Right renal pelvis (tissue), 4 donors: Measurements from ENCODE around the gene SRPK3. TPM values are rescaled to one million over a fixed set of nuclear protein-coding genes. Genes with fewer than 3 reads are reported as not detected.

Experiments used
- DNase-seq, 4 donors: peaks; one replicate each; pipeline ENCODE4 v3.0.0-alpha.2; 2013; ENCODE audit warnings: low read depth in 4 of 4, low spot score in 3 of 4, missing footprints in 1 of 4
- polyA plus RNA-seq, 4 donors: library from polyadenylated mRNA; unstranded; fragments of 120-200 nt; gene quantifications; one replicate each; pipeline ENCODE4 v1.2.1, GENCODE V29; 2013; ENCODE audit not compliant: insufficient read length in 4 of 4

The SRPK3 gene
- polyA plus RNA-seq, 4 donors: 0.90 to 2.0 (median 1.5) TPM

DNA sequence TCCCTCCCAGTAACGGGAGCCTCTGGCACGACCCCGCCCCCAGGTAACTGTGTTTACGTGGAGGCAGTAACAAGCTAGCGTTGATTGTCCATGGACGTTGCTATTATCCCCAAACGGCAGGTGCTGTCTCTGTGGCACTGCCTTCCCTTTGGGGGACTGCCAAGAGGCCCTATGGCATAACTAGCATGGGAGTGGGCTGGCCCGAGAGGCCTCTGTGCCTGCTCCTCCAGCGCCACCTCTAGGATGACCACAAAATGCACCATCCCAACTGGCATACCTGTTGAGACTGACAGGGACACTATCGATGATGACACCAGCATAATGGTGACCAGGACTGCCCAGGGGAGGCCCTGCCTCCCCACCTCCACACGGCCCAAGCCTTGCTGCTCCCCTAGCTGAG is 1.5 kb downstream of the SRPK3 start:
- no peak for DNase-seq

DNA sequence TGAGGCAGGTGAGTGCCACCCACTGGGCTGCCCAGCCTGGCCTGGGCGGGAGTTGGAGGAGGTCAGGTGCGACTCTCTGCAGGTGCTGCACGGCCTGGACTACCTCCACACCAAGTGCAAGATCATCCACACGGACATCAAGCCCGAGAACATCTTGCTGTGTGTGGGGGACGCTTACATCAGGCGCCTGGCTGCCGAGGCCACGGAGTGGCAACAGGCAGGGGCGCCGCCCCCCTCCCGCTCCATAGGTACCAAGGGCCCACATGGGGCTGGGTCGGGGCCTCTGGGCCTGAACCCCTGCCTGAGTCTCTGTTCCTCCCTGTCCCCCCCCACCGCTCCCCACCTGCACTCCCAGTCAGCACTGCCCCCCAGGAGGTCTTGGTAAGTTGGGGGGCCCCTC is 2.0 kb downstream of the SRPK3 start:
- no peak for DNase-seq

- no peak for DNase-seq
Measured at GRCh38 chrX:153783378-153784013, 2.7 kb downstream of the SRPK3 start.

DNA sequence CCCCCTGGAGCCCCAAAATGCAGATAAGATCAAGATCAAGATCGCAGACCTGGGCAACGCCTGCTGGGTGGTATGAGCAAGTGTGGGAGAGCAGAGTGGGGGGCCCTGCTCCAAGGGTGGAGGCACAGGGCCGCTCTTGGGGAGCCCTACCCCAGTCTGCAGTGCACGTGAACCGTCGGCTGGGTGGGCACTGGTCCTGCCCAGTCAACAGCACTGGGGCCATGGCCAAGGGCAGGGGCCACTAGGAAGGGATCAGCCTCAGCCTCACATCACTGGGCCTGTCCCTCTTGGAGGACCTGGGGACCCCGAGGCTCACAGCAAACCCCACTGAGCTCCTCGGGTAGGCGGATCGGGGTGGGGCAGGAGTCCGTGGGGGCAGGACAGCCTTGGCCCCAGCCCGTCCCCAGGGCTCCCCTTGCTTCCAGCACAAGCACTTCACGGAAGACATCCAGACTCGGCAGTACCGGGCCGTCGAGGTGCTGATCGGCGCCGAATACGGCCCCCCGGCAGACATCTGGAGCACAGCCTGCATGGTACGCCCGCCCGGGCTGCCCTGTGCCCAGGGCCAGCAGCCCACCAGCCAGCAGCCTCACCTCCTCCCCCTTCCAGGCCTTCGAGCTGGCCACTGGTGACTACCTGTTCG is 3.6 kb downstream of the SRPK3 start:
- DNase-seq: no peak

DNA sequence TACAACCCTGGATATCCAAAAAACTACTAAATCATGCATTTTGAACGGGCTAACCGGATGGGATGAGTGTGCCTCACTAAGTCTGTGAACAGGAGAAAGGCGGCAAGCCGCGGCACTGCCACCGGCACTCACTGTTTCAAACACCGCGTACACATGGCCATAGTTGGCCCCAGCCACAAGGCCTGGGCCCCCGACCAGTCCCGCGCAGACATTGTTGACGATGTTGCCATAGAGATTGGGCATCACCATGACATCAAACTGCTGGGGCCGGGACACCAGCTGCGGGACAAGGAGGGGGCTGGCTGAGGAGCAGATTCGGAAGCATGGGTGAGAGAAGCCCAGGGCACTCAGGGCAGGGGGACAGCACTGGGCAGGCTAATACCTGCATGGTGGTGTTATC is 5.8 kb downstream of the SRPK3 start:
- no peak for DNase-seq

GRCh38 chrX:153789654-153790053 is 8.8 kb downstream of the SRPK3 start:
- DNase-seq: no peak

GRCh38 chrX:153791104-153791852 is 10.4 kb downstream of the SRPK3 start:
- DNase-seq: no peak

DNA sequence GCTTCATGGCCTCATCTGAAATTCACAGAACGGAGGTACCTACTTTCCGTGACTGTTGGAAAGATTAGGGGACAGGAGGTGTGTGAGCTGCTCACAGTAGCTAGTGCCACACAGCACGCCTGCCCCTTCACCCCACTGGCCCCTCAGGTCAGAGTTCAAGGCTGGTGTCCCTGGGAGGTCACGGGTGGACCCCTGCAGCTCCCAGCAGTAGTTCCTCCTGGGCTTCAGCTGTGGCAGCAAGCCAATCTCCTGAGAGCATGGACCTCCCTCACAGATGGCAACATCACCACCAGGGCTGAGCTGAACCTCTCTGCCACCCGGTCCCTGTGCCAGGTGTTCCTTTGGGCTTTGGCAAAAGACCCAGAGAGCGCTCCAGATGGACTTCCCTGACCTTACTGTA is 11.5 kb downstream of the SRPK3 start:
- no peak for DNase-seq

DNA sequence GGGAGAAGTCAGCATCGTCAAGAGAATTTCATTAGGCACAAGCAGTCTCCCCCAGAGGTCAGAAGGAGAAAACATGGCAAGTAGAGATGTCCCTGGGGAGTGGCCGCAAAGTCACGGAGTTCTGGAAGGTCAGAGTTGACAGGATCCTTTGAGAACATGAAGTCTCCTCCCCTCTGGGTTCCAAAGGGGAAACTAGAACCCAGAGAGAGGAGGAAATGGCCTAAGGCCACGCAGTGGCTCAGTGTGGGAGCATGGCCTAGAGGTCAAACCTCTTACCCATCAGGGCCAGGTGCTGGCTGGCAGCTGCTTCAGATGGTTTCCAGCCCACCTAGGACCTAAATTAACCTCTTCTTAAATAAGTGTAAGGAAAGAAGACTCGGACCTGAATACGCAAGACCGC is 12.4 kb downstream of the SRPK3 start:
- no peak for DNase-seq

GRCh38 chrX:153794018-153794896 is 13.4 kb downstream of the SRPK3 start, which contains the start of the genes IDH3G and SSR4:
Gene IDH3G, minus strand, starts transcription at chrX:153794375. Its CDS starts 49 bp downstream, at chrX:153794326.
Gene SSR4, plus strand, starts transcription at chrX:153794668. Its CDS starts 20 bp downstream, at chrX:153794688.
- DNase-seq: peak; percentile 81 to 89 (median 86)

DNA sequence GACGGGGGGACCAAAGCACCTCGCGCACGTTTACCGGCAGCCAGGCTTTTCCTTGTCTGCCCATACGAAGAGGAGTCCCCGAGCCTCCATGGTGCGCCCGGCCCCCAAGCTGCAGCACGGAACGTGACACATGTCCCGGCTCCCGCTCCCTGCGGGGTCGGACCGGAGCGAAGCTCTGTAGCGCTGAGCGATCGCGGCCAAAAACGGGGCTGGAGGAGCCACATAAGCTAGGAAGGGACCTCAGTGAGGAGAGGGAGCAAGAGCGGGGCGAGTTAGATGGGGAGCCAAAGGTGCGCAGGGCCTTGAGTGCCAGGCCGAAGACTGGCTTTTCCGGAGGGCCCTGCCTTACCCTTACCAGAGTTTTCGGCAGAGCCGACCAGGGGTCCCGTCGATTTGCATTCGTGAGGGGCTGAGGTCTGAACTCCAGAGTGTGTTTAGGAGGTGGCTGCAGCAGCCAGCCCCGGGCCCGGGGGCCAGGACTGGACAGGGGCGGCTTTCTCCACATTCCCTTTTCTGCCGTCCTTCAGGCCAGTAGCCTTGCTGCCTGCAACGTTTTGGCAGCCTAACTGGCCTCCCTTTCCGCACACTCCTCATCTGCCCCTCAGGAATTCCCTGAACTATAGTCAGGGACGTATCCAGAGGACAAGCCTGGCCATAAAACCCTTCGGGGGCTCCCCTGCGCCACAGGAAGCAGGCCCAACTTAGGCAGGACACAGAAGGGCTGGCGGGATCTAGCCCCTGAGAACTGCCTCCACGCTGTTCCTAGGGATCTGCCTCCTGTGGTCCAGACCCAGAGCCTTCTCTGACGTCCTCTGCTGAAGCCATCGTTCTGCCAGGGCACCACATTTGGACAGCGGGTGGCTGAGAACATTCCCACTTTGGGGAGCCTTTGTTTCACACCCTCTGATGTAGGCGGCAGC is 14.3 kb downstream of the SRPK3 start:
- no peak for DNase-seq

GRCh38 chrX:153797415-153798015 is 16.7 kb downstream of the SRPK3 start:
- no peak for DNase-seq

DNA sequence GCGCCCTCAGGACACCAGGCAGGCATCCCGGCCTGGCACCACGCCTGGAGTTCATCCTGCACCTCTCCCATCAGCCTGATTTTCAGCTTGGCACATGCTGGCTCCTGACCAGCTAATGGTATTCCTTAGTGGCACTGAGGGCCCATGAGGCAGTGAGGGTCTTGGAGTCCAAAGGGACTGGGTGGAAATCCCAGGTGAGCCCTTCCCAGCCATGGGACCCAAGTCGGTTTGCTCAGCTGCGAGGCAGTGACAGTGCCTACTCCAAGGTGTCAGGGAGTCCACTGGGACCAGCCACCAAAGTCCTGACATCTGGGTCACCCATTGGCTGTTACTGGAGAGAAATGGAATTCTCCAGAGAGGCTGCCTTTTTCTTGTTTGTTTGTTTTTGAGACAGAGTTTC is 18.5 kb downstream of the SRPK3 start:
- DNase-seq: no peak

- no peak for DNase-seq
Measured at GRCh38 chrX:153800177-153800722, 19.4 kb downstream of the SRPK3 start.

DNA sequence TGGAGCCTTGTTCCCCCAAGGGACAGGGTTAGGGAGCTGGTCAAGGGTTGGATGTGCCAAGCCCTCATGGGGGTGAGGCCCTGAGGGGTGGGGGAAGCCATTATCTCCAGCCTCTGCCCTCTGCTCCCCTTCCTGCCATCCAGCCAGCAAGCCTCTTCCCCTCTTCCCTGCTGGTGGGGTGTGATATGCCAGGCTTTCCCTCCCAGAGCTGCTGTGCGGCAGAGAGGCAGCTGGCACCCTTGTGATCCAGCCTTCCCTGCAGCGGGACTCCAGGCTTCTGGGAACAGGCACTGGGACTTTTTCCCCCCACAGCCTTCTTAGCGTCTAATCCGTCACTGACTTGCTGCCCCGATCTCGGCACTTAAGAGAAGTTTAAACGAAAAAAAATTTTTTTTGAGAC is 19.9 kb downstream of the SRPK3 start:
- DNase-seq: no peak

GRCh38 chrX:153801669-153802068 is 20.8 kb downstream of the SRPK3 start:
- DNase-seq: no peak

- no peak for DNase-seq
Measured at GRCh38 chrX:153802513-153803045, 21.7 kb downstream of the SRPK3 start.

DNA sequence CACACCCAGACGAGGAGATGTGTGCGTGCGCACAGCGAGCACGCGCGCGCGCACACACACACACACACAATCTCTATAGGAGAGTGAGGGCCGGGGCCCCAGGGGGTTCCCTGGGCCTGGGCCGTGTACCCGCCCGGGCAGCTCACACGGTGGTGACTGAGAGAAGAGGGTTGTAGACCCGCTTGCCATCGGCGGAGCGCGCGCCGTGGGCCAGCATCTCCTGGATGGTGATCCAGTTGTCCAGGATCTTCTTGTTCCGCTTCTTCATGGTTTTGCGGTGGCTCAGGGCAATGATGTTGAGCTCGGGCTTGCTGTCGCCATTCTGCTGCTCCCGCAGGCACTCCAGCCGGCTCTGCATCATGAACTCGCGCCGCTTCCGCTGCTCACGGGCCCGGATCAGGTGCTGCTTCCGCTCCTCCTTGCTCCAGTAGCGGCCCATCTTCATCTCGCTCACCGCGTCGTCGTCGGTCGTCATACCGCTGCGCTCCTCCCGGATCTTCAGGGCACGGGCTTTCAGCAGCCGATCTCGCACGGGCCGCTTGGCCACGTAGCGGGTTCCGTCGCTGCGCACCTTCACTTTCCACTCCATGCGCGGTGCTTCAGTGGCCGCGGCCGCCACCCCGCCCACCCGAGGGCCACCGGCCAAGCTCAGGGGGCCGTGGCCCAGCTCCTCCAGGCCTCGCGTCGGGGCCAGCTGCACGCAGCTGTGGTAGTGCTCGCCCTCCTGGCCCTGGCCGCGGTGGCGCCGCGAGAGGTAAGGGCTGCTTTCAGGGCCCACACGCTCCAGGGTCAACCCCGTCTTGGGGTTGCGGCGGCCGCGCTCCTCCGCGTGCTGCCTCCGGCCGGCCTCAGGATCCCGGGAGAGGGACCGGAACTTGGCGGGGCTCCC is 22.6 kb downstream of the SRPK3 start:
- no peak for DNase-seq
